HPDE6-E6E7 (cell line): Measurements from ENCODE around the gene NAT8L.
"Not testable (repeated sequence)": the region's sequence is repeated elsewhere in the genome, so short reads cannot be mapped to it uniquely, and the experiment has no call there.

Source experiments
- DNase-seq: peaks from one replicate; pipeline ENCODE4 v3.0.0; 2011; ENCODE audit warnings: missing footprints; ENCODE audit errors: extremely low spot score

The NAT8L gene

GRCh38 chr4:2059046-2059725 lies at the start of gene NAT8L:
Gene NAT8L (plus strand): TSS chr4:2059327. CDS start chr4:2059512, 185 bp downstream.
- DNase-seq, result no peak

GRCh38 chr4:2009651-2010233 lies 49.4 kb upstream of the NAT8L start:
- peak; percentile 72 for DNase-seq

- DNase-seq, result no peak
Measured at GRCh38 chr4:2011583-2011982, 47.5 kb upstream of the NAT8L start.

GRCh38 chr4:2015008-2015407 lies 44.1 kb upstream of the NAT8L start:
- no peak for DNase-seq

- not testable (repeated sequence) for DNase-seq
Measured at GRCh38 chr4:2021358-2022018, 37.6 kb upstream of the NAT8L start.

GRCh38 chr4:2024683-2025082 lies 34.4 kb upstream of the NAT8L start:
- no peak for DNase-seq

- no peak for DNase-seq
Measured at GRCh38 chr4:2025817-2026216, 33.3 kb upstream of the NAT8L start.

GRCh38 chr4:2027120-2027519 lies 32.0 kb upstream of the NAT8L start:
- DNase-seq, result not testable (repeated sequence)

- not testable (repeated sequence) for DNase-seq
Measured at GRCh38 chr4:2031161-2031560, 28.0 kb upstream of the NAT8L start.

GRCh38 chr4:2036327-2036726 lies 22.8 kb upstream of the NAT8L start:
- no peak for DNase-seq

- no peak for DNase-seq
Measured at GRCh38 chr4:2036866-2037265, 22.3 kb upstream of the NAT8L start.

- DNase-seq, result no peak
Measured at GRCh38 chr4:2040391-2041238, 18.5 kb upstream of the NAT8L start.

- peak; percentile 77 for DNase-seq
Measured at GRCh38 chr4:2041239-2042130, 17.6 kb upstream of the NAT8L start.

- no peak for DNase-seq
Measured at GRCh38 chr4:2042204-2042946, 16.8 kb upstream of the NAT8L start.

- DNase-seq, result no peak
Measured at GRCh38 chr4:2042947-2043395, 16.2 kb upstream of the NAT8L start.

- no peak for DNase-seq
Measured at GRCh38 chr4:2043396-2044118, 15.6 kb upstream of the NAT8L start.

GRCh38 chr4:2044119-2044485 lies 15.0 kb upstream of the NAT8L start:
- DNase-seq, result no peak

- DNase-seq, result no peak
Measured at GRCh38 chr4:2044542-2045517, 14.3 kb upstream of the NAT8L start.
